GM19463 (cell line): Measurements from ENCODE around the gene IL25.
"Not testable (repeated sequence)": the region's sequence is repeated elsewhere in the genome, so short reads cannot be mapped to it uniquely, and the experiment has no call there.

ENCODE experiments used
- ATAC-seq: cut with Tn5 transposase; IDR thresholded peaks from one replicate; pipeline ENCODE4 v1.9.1; 2021; ENCODE audit warnings: mild to moderate bottlenecking, moderate library complexity; ENCODE audit not compliant: unreplicated experiment

The IL25 gene

DNA sequence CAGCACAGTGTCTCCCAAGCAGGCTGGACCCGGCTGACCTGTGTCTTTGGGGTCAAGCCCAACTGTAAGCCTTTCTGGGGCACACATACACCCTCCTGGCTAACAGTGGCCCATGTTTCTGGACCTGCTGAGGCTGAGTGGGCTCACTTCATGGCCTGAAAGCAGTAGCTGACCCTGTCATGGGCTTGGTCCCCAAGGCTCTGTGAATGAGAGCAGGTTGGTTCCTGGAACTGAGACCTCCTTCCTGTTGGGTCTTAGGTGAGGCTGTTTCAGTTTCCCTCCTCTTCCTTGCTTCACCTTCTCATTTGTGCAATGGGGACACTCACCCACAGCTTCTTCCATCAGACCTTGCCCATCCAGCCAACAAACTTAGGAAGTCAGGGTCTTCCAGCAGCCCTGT, 744 bp upstream of the IL25 start:
- no peak for ATAC-seq

DNA sequence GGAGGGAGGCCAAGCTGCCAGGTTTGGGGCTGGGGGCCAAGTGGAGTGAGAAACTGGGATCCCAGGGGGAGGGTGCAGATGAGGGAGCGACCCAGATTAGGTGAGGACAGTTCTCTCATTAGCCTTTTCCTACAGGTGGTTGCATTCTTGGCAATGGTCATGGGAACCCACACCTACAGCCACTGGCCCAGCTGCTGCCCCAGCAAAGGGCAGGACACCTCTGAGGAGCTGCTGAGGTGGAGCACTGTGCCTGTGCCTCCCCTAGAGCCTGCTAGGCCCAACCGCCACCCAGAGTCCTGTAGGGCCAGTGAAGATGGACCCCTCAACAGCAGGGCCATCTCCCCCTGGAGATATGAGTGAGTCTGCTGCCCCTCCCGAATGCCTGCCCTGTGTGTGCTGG, 432 bp downstream of the IL25 start:
- ATAC-seq = no peak

GRCh38 chr14:23375527-23376251, 3.1 kb downstream of the IL25 start:
- no peak for ATAC-seq

GRCh38 chr14:23376482-23377197, 4.0 kb downstream of the IL25 start, which contains the start of gene CMTM5:
TSS of gene CMTM5 (plus strand) at chr14:23377046. CDS start at chr14:23377252, 206 bp downstream.
- no peak for ATAC-seq

- ATAC-seq = no peak
Observed at GRCh38 chr14:23377198-23377550, 4.6 kb downstream of the IL25 start.

DNA sequence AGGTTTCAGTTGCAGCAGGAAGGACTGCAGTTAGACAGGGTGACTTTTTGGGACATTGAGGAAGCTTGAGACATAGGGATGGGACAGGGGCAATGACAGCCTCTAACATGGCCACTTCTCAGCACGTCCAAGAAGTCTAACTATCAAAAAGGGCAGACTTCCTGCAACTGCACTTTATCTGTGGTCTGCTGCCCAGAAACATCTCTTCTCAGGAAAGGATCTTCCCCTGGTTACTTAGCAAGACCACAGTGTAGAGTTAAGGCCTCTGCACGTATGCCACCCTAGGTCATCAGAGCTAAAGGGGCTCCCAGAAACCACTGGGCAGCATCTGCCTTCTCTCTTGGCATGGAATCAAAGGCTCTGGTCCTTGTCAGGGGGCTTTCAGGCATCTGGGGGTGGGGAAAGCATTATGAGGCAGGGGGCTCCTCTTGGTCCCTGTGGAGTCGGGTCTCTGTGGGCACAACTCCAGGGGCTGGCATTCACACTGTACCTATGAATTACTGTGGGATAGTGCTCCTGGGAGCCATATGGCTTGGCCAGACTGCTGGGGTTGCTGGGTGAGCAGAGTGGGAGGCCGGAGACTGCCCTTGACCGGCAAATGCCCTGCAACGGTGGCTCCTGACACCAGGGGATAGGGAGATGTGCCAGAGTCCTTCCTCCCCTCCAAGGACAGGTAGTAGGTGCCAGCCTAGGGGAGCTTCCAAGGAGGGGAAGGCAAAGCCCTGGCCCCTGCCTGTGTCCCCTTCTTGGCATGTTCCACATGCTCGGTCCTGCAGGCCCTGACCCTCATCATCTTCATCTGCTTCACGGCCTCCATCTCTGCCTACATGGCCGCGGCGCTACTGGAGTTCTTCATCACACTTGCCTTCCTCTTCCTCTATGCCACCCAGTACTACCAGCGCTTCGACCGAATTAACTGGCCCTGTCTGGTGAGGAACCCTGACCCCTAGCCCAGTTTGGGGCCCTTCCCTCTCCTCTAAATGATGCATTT, 5.3 kb downstream of the IL25 start:
- no peak for ATAC-seq

DNA sequence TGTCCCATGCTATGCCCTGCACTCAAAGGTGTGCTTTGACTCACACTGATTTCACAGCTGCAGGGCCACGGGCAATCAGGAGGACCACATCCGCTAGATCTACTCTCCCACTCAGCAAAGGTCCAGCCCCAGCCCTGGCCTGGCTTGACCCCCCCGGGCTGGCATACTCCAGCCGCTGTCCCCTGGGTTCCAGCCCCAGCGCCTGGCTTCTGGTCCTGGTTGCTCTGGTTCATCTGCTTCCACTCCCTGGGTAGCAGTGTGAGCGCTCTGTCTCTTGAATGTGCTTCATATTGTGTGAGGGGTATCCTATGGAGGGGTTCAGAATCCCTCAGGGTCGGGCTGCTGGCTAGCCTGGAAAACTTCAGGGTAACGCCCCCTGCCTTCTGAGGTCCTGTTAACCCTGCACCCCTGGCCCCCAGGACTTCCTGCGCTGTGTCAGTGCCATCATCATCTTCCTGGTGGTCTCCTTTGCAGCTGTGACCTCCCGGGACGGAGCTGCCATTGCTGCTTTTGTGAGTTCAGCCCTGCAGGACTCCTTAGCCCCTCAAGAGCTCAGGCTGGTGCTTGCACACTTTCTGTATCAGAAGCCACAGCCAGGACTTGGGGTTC, 6.1 kb downstream of the IL25 start:
- no peak for ATAC-seq

GRCh38 chr14:23379366-23380196, 7.0 kb downstream of the IL25 start:
- no peak for ATAC-seq

GRCh38 chr14:23380197-23380914, 7.7 kb downstream of the IL25 start:
- no peak for ATAC-seq

GRCh38 chr14:23380976-23381375, 8.4 kb downstream of the IL25 start:
- ATAC-seq = no peak

DNA sequence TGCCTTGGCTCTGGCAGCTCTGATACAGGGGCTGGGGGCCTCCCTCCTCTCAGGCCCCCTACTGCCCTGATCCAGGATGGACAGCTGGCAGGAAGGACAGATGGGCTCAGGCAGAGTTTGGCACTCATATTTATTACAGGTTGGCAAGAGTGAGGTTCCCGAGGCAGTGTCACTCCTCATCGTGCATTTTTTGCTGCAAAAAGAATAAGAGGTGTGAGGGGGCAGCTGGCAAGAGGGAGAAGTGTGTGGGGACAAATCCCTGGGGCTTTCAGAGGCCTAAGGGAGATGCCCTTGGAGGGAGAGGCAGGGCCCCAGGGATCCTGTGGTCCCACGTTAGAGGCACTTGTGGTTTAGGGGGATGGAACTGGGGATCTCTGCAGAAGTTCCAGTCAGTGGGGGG, 9.3 kb downstream of the IL25 start:
- no peak for ATAC-seq

DNA sequence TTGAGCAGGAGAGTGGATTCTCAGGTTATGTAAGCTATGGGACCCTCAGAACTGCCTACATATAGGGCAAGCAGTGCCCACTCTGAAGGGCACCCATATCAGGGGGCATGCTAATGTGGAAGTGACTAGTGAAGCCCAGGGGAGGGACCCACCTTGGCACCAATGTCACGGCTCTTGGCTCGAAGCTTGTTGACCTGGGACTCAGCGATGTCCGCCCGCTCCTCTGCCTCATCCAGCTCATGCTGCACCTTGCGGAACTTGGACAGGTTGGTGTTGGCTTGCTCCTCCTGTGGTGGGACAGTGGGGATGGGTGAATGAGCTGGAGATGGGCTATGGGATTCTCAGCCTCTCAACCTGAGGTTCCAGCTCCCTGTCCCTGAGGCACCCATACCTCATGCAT, 9.7 kb downstream of the IL25 start:
- no peak for ATAC-seq

- no peak for ATAC-seq
Observed at GRCh38 chr14:23382731-23383440, 10.3 kb downstream of the IL25 start.

GRCh38 chr14:23384364-23385080, 11.9 kb downstream of the IL25 start:
- ATAC-seq = no peak

- no peak for ATAC-seq
Observed at GRCh38 chr14:23385244-23385641, 12.6 kb downstream of the IL25 start.

GRCh38 chr14:23385642-23386265, 13.1 kb downstream of the IL25 start:
- ATAC-seq = no peak

DNA sequence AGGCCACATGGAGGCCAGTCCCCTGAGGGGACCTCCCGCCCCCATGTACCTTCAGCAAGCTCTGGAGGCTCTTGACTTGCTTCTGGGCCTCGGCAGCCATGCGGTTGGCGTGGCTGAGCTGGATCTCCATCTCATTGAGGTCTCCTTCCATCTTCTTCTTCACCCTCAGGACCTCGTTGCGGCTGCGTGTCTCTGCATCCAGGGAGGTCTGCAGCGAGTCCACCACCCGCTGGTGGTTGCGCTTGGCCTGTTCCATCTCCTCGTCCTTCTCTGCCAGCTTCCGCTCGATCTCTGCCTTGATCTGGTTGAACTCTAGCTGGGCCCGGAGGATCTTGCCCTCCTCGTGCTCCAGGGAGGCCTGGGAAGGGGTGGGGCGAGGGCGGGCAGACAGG, 13.7 kb downstream of the IL25 start:
- ATAC-seq = not testable (repeated sequence)

DNA sequence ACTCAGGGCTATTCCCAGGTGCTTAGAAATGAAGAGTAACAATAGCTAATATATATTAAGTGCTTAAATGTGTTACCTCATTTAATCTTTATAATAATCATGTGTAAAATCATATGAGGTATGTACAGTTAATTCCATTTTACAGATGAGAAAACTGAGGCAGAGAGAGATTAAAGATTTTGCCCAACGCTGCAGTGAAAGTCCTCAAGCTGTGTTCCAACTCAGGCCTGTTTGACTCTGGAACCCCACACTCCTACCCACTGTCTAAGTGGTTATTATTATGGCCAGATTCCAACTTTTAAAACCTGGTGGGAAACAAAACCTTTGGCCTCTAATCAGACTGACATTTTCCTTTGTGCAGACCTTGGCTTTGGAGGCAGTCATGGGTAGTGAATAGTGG, 14.4 kb downstream of the IL25 start:
- no peak for ATAC-seq
